ENCODE data around the gene ARAP1.

DNA sequence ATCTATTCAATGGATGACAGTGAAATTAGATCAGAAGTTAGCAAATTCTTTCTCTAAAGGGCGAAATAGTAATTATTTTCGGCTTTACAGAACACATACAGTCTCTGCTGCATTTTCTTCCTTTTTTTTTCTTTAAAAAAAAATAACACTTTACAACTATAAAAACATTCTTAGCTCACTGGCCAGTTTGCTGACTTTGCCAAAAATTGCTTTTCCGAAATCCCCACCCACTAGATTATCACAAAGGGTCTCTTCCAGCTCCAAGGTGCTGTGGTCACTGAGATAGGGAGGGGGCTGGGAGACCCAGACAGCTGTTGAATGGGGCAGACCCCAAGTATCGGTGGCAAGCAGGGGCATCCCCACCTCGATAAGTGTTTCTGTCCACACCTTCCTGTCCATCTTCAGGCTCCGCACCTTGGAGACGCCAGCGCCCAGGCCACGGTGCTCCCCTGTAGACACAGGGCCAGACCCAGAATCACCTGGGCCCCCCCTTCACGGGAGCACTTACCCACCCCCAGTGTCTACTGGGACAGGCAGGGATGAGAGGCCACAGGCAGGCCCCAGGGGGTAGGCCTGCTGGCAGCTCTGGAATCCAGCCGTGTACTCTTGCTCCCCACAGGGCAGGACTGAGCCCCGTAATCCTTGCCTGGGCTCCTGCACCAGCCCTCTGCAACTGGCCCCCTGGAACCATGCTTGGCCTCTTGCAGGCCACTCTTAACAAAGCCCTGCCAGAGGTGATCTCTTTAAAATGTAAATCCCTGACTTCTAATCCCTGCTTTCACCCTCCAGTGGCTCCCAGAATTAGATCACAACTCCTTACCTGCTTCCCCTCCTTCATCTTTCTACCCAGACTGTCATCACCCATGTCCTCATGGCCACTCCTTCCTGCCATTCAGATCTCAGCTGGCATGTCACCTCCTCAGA is 46.5 kb downstream of the ARAP1 start:
- TF ChIP-seq, protein P1, sequence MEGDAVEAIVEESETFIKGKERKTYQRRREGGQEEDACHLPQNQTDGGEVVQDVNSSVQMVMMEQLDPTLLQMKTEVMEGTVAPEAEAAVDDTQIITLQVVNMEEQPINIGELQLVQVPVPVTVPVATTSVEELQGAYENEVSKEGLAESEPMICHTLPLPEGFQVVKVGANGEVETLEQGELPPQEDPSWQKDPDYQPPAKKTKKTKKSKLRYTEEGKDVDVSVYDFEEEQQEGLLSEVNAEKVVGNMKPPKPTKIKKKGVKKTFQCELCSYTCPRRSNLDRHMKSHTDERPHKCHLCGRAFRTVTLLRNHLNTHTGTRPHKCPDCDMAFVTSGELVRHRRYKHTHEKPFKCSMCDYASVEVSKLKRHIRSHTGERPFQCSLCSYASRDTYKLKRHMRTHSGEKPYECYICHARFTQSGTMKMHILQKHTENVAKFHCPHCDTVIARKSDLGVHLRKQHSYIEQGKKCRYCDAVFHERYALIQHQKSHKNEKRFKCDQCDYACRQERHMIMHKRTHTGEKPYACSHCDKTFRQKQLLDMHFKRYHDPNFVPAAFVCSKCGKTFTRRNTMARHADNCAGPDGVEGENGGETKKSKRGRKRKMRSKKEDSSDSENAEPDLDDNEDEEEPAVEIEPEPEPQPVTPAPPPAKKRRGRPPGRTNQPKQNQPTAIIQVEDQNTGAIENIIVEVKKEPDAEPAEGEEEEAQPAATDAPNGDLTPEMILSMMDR (IDR thresholded peaks at IDR 0.05 in 8 of 11, conservative IDR thresholded peaks at IDR 0.05 in 3 of 11) = no peak
- TF ChIP-seq POLR2AphosphoS5 (IDR thresholded peaks at IDR 0.05) (peak in 2 of 3 donors; percentile 4 to 47), POLR2A (IDR thresholded peaks at IDR 0.05) (no peak)

All from spleen (tissue), 7 donors.